Cardiac fibroblast (primary cell): Measurements from ENCODE around the gene TRIP4.

Source experiments
- DNase-seq, 2 donors: peaks; one replicate each; pipeline versions ENCODE4 v3.0.0 to v3.0.0-alpha.2; 2010; ENCODE audit warnings: low read depth in 2 of 2
- H3K4me3 ChIP-seq, 2 donors: replicated peaks in 1 of 2; 1 replicate in 1 of 2; 2 replicates in 1 of 2; pipeline ENCODE4 v1.5.1; 2011; ENCODE audit warnings: low read depth in 2 of 2, low read length in 2 of 2, mild to moderate bottlenecking in 2 of 2, moderate library complexity in 1 of 2
- CTCF ChIP-seq: IDR thresholded peaks from one replicate; pipeline ENCODE4 v1.5.1; 2011; ENCODE audit warnings: low read depth, mild to moderate bottlenecking, low read length, inconsistent platforms

Gene TRIP4

GRCh38 chr15:64456634-64457108 lies 69.0 kb downstream of the TRIP4 start:
- no peak overlapping the region for H3K4me3 ChIP-seq
- TF ChIP-seq CTCF: no peak
- peak in 1 of 2 donors; percentile 41 for DNase-seq

- no peak for DNase-seq
- no peak for TF ChIP-seq CTCF
- H3K4me3 ChIP-seq: no peak overlapping the region
Observed at GRCh38 chr15:64459066-64459781, 71.6 kb downstream of the TRIP4 start.

GRCh38 chr15:64460206-64460723 lies 72.6 kb downstream of the TRIP4 start, which contains the start of gene ZNF609:
ZNF609 (plus strand) TSS chr15:64460578; CDS start chr15:64499420, 38,842 bp downstream.
- peak within 1 kb of the TSS; percentile 62 to 67 for H3K4me3 ChIP-seq
- no peak for TF ChIP-seq CTCF
- peak; percentile 95 to 96 for DNase-seq

- H3K4me3 ChIP-seq: peak overlapping the region; percentile 62 to 67
- DNase-seq: peak; percentile 84 to 88
- no peak for TF ChIP-seq CTCF
Observed at GRCh38 chr15:64460724-64461720, 73.4 kb downstream of the TRIP4 start.

- peak overlapping the region; percentile 62 to 67 for H3K4me3 ChIP-seq
- DNase-seq: peak in 1 of 2 donors; percentile 48
- no peak for TF ChIP-seq CTCF
Observed at GRCh38 chr15:64461721-64462162, 74.1 kb downstream of the TRIP4 start.

- no peak overlapping the region for H3K4me3 ChIP-seq
- no peak for TF ChIP-seq CTCF
- no peak for DNase-seq
Observed at GRCh38 chr15:64462492-64462891, 74.9 kb downstream of the TRIP4 start.
